ENCODE data around the gene TRIM38. TPM values are rescaled to one million over a fixed set of nuclear protein-coding genes. Genes with fewer than 3 reads are reported as not detected.

The TRIM38 gene
- total RNA-seq, 1 experiment from 2014 or later, result 5.4 TPM

DNA sequence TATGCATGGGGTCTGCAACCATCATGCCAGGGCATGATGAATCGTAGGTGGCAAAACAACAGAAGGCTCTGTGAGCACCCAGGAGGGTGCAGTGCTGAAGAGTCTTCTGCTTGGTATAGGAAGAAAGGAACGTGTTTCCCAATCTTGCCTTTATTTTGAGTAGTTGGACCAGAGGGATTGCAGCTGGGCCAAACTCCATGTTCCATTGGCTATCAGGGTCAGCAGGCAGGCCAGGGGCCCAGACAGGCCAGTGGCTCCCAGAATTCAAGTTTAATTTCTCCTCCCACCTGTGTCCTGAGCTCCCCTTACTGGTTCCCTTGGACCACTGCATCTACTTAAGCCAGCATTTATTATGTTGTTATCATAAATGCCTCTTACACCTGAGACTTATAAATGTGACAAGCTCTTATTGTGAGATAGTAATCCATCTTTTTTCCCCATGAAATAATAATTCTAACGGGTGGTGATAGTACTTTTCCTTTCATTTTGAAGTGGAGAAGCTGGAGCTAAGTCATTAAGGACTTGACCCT is 918 bp upstream of the TRIM38 start:
- no peak for TF ChIP-seq CTCF (IDR thresholded peaks at IDR 0.05; ENCODE audit: unreplicated experiment)
- Mint-ChIP-seq H3K36me3 (ENCODE audit: insufficient read depth, unreplicated experiment) (peaks cover 26% of the 10 kb centered on the region), H3K9me3 (ENCODE audit: unreplicated experiment) (peaks cover 7% of the 10 kb centered on the region), H3K27me3 (ENCODE audit: insufficient read depth, unreplicated experiment) (no peaks in the 10 kb centered on the region), H3K4me3 (ENCODE audit: unreplicated experiment) (peak overlapping the region; percentile 83), H3K4me1 (ENCODE audit: insufficient read depth, unreplicated experiment) (peaks cover 46% of the 10 kb centered on the region), H3K27ac (ENCODE audit: low read depth, unreplicated experiment) (peak overlapping the region; percentile 98)
- CTCF ChIA-PET, result interaction anchor here (0.8 kb wide), 1 partner anchor 31 kb away, joined by 4 read pairs; no protein-coding TSS in a partner anchor
- peak; percentile 1 for DNase-seq (ENCODE audit: unreplicated experiment)
- POLR2A ChIA-PET, result interaction anchor here (0.6 to 3.7 kb wide), 18 partner anchors 8 to 768 kb away, joined by 3 to 50 read pairs (median 4); partner anchors contain the start of gene HFE
- intact Hi-C loops (cut with micrococcal nuclease), result no loop called here
- no TSS peak for BruUV-seq (replicated peaks)

GRCh38 chr6:25963426-25964123 is 973 bp downstream of the TRIM38 start:
- H3K9me3 Mint-ChIP-seq (ENCODE audit: unreplicated experiment), result peaks cover 7% of the 10 kb centered on the region
- peaks cover 51% of the 10 kb centered on the region for H3K4me1 Mint-ChIP-seq (ENCODE audit: insufficient read depth, unreplicated experiment)
- DNase-seq (ENCODE audit: unreplicated experiment), result peak; percentile 27
- intact Hi-C loops (cut with micrococcal nuclease), result no loop called here
- peak overlapping the region; percentile 98 for H3K27ac Mint-ChIP-seq (ENCODE audit: low read depth, unreplicated experiment)
- ChIA-PET CTCF (interaction anchor here (1.2 kb wide), 1 partner anchor 29 kb away, joined by 7 read pairs; no protein-coding TSS in a partner anchor), POLR2A (interaction anchor here (0.5 to 3.7 kb wide), 17 partner anchors 7 to 1877 kb away, joined by 3 to 50 read pairs (median 4); partner anchors contain the start of gene HFE)
- BruUV-seq (replicated peaks), result no TSS peak
- TF ChIP-seq CTCF (IDR thresholded peaks at IDR 0.05; ENCODE audit: unreplicated experiment), result no peak
- H3K4me3 Mint-ChIP-seq (ENCODE audit: unreplicated experiment), result peak overlapping the region; percentile 83
- no peaks in the 10 kb centered on the region for H3K27me3 Mint-ChIP-seq (ENCODE audit: insufficient read depth, unreplicated experiment)
- peaks cover 45% of the 10 kb centered on the region for H3K36me3 Mint-ChIP-seq (ENCODE audit: insufficient read depth, unreplicated experiment)

GRCh38 chr6:25965058-25965457 is 2.5 kb downstream of the TRIM38 start:
- BruUV-seq (replicated peaks), result no TSS peak
- no peak for DNase-seq (ENCODE audit: unreplicated experiment)
- no peak overlapping the region for H3K27ac Mint-ChIP-seq (ENCODE audit: low read depth, unreplicated experiment)
- peaks cover 45% of the 10 kb centered on the region for H3K4me1 Mint-ChIP-seq (ENCODE audit: insufficient read depth, unreplicated experiment)
- TF ChIP-seq CTCF (IDR thresholded peaks at IDR 0.05; ENCODE audit: unreplicated experiment), result no peak
- H3K36me3 Mint-ChIP-seq (ENCODE audit: insufficient read depth, unreplicated experiment), result peaks cover 57% of the 10 kb centered on the region
- POLR2A ChIA-PET, result interaction anchor here (1.0 to 1.7 kb wide), 2 partner anchors 28 to 52 kb away, joined by 3 to 5 read pairs; a partner anchor contains a TSS
- H3K27me3 Mint-ChIP-seq (ENCODE audit: insufficient read depth, unreplicated experiment), result no peaks in the 10 kb centered on the region
- intact Hi-C loops (cut with micrococcal nuclease), result no loop called here
- CTCF ChIA-PET, result interaction anchor here (0.6 to 2.6 kb wide), 4 partner anchors 9 to 75 kb away, joined by 3 to 19 read pairs (median 4); no protein-coding TSS in a partner anchor
- peak overlapping the region; percentile 83 for H3K4me3 Mint-ChIP-seq (ENCODE audit: unreplicated experiment)
- H3K9me3 Mint-ChIP-seq (ENCODE audit: unreplicated experiment), result no peaks in the 10 kb centered on the region

- no peaks in the 10 kb centered on the region for H3K9me3 Mint-ChIP-seq (ENCODE audit: unreplicated experiment)
- DNase-seq (ENCODE audit: unreplicated experiment), result no peak
- H3K4me3 Mint-ChIP-seq (ENCODE audit: unreplicated experiment), result no peak overlapping the region
- CTCF ChIA-PET, result interaction anchor here (0.7 to 2.6 kb wide), 3 partner anchors 26 to 51 kb away, joined by 3 to 19 read pairs (median 4); a partner anchor contains a TSS
- BruUV-seq (replicated peaks), result no TSS peak
- H3K27ac Mint-ChIP-seq (ENCODE audit: low read depth, unreplicated experiment), result no peak overlapping the region
- TF ChIP-seq CTCF (IDR thresholded peaks at IDR 0.05; ENCODE audit: unreplicated experiment), result no peak
- peaks cover 74% of the 10 kb centered on the region for H3K36me3 Mint-ChIP-seq (ENCODE audit: insufficient read depth, unreplicated experiment)
- H3K4me1 Mint-ChIP-seq (ENCODE audit: insufficient read depth, unreplicated experiment), result peaks cover 58% of the 10 kb centered on the region
- H3K27me3 Mint-ChIP-seq (ENCODE audit: insufficient read depth, unreplicated experiment), result no peaks in the 10 kb centered on the region
- POLR2A ChIA-PET, result no interaction called here
- intact Hi-C loops (cut with micrococcal nuclease), result no loop called here
Observed at GRCh38 chr6:25966711-25967110, 4.1 kb downstream of the TRIM38 start.
